Vagina (tissue), 2 donors: ENCODE measurements around the gene PTPRD.

Source experiments
- POLR2A ChIP-seq, 2 donors: fragments of 450-650 bp; IDR thresholded peaks; one replicate each; pipeline ENCODE4 v1.6.1; 2017; ENCODE audit warnings: antibody characterized with exemption in 2 of 2, mild to moderate bottlenecking in 2 of 2, moderate library complexity in 2 of 2
- POLR2AphosphoS5 ChIP-seq, 2 donors: sonication (generic); formaldehyde crosslinking; IDR thresholded peaks; one replicate each; pipeline ENCODE4 v1.9.0; 2017; ENCODE audit warnings: antibody characterized with exemption in 2 of 2, mild to moderate bottlenecking in 2 of 2, low read depth in 1 of 2; ENCODE audit not compliant: insufficient read depth in 1 of 2
- TF ChIP-seq, protein P1 (sequence below), 3 experiments: fragments of 450-650 bp in 2 of 3; fragments of 200-600 bp in 1 of 3; sonication (generic) in 1 of 3; IDR thresholded peaks; one replicate each; pipeline ENCODE4 v1.5.1; 2017 to 2019; ENCODE audit warnings: antibody characterized with exemption in 3 of 3, mild to moderate bottlenecking in 2 of 3, moderate library complexity in 2 of 3

DNA sequence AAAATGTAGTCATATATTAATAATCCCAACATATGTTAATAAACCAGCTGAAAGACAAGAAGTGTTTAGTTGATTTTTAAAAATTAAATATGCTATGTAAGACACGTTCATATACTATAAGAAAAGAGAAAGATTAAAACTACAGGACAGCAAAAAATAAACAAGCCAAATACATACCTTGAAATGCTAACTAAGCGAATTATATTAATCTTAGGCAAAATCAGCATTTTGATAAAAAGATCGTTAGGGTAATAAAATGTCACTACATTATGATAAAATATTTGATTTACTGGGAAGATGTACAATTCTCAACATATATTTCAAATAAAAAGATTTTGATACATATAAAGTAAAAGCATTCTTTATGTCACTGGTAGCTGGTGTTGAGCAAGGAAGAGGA lies 938.3 kb downstream of the PTPRD start:
- TF ChIP-seq, protein P1, sequence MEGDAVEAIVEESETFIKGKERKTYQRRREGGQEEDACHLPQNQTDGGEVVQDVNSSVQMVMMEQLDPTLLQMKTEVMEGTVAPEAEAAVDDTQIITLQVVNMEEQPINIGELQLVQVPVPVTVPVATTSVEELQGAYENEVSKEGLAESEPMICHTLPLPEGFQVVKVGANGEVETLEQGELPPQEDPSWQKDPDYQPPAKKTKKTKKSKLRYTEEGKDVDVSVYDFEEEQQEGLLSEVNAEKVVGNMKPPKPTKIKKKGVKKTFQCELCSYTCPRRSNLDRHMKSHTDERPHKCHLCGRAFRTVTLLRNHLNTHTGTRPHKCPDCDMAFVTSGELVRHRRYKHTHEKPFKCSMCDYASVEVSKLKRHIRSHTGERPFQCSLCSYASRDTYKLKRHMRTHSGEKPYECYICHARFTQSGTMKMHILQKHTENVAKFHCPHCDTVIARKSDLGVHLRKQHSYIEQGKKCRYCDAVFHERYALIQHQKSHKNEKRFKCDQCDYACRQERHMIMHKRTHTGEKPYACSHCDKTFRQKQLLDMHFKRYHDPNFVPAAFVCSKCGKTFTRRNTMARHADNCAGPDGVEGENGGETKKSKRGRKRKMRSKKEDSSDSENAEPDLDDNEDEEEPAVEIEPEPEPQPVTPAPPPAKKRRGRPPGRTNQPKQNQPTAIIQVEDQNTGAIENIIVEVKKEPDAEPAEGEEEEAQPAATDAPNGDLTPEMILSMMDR (IDR thresholded peaks at IDR 0.05): no peak
- TF ChIP-seq POLR2A (IDR thresholded peaks at IDR 0.05) (no peak), POLR2AphosphoS5 (IDR thresholded peaks at IDR 0.05; ENCODE audit: insufficient read depth in 1 of 2, low read depth in 1 of 2) (no peak)
